Measurements from ENCODE around the gene PKP4. TPM values are rescaled to one million over a fixed set of nuclear protein-coding genes. Genes with fewer than 3 reads are reported as not detected.
"Not testable (repeated sequence)": the region's sequence is repeated elsewhere in the genome, so short reads cannot be mapped to it uniquely, and the experiment has no call there.

The PKP4 gene
- total and polyA plus RNA-seq, 9 donors: 22.8 to 31.1 (median 24.8) TPM

- WGBS (ENCODE audit: insufficient coverage): 72% methylated on average over 4 of the region's 4 CpGs
Observed at GRCh38 chr2:158688721-158689120, 232.0 kb downstream of the PKP4 start.

GRCh38 chr2:158689391-158689790 lies 232.6 kb downstream of the PKP4 start:
- Histone ChIP-seq H3K4me3 (ENCODE audit: low read length) (no peak overlapping the region), H3K27me3 (ENCODE audit: control insufficient read depth, insufficient read depth, low read length) (peaks cover 3% of the 10 kb centered on the region), H3K9me3 (replicated peaks; ENCODE audit: control insufficient read depth, low read depth, low read length) (no peaks in the 10 kb centered on the region), H3K4me1 (ENCODE audit: control insufficient read depth, insufficient read depth, low read length) (peaks cover 16% of the 10 kb centered on the region), H3K27ac (ENCODE audit: low read length) (no peak overlapping the region), H3K36me3 (ENCODE audit: control insufficient read depth, insufficient read depth, low read length) (no peaks in the 10 kb centered on the region)
- WGBS (ENCODE audit: insufficient coverage): 73% methylated on average over 5 of the region's 5 CpGs
- DNase-seq: no peak

More at GRCh38 chr2:158688721-158689120, 232.0 kb downstream of the PKP4 start:
- Histone ChIP-seq H3K4me1 (ENCODE audit: control insufficient read depth, insufficient read depth, low read length) (peaks cover 16% of the 10 kb centered on the region), H3K36me3 (ENCODE audit: control insufficient read depth, insufficient read depth, low read length) (no peaks in the 10 kb centered on the region), H3K27me3 (ENCODE audit: control insufficient read depth, insufficient read depth, low read length) (peaks cover 3% of the 10 kb centered on the region), H3K9me3 (replicated peaks; ENCODE audit: control insufficient read depth, low read depth, low read length) (no peaks in the 10 kb centered on the region), H3K4me3 (ENCODE audit: low read length) (no peak overlapping the region), H3K27ac (ENCODE audit: low read length) (no peak overlapping the region)
- no peak for DNase-seq

GRCh38 chr2:158690823-158691222 lies 234.1 kb downstream of the PKP4 start:
- Histone ChIP-seq H3K27ac (ENCODE audit: low read length) (no peak overlapping the region), H3K4me3 (ENCODE audit: low read length) (no peak overlapping the region), H3K27me3 (ENCODE audit: control insufficient read depth, insufficient read depth, low read length) (peaks cover 3% of the 10 kb centered on the region), H3K9me3 (replicated peaks; ENCODE audit: control insufficient read depth, low read depth, low read length) (no peaks in the 10 kb centered on the region), H3K4me1 (ENCODE audit: control insufficient read depth, insufficient read depth, low read length) (peaks cover 14% of the 10 kb centered on the region), H3K36me3 (ENCODE audit: control insufficient read depth, insufficient read depth, low read length) (no peaks in the 10 kb centered on the region)
- WGBS (ENCODE audit: insufficient coverage): 100% methylated on average over 1 of the region's 2 CpGs
- no peak for DNase-seq

- H3K27me3 ChIP-seq (ENCODE audit: control insufficient read depth, insufficient read depth, low read length): peaks cover 3% of the 10 kb centered on the region
- 84% methylated on average over 2 of the region's 4 CpGs for WGBS (ENCODE audit: insufficient coverage)
- no peak for DNase-seq
- no peaks in the 10 kb centered on the region for H3K36me3 ChIP-seq (ENCODE audit: control insufficient read depth, insufficient read depth, low read length)
- H3K4me1 ChIP-seq (ENCODE audit: control insufficient read depth, insufficient read depth, low read length): peaks cover 8% of the 10 kb centered on the region
- no peaks in the 10 kb centered on the region for H3K9me3 ChIP-seq (replicated peaks; ENCODE audit: control insufficient read depth, low read depth, low read length)
- no peak overlapping the region for H3K27ac ChIP-seq (ENCODE audit: low read length)
- no peak overlapping the region for H3K4me3 ChIP-seq (ENCODE audit: low read length)
Observed at GRCh38 chr2:158691619-158692018, 234.9 kb downstream of the PKP4 start.

- H3K4me3 ChIP-seq (ENCODE audit: low read length): no peak overlapping the region
- no peak for DNase-seq
- no peaks in the 10 kb centered on the region for H3K36me3 ChIP-seq (ENCODE audit: control insufficient read depth, insufficient read depth, low read length)
- H3K9me3 ChIP-seq (replicated peaks; ENCODE audit: control insufficient read depth, low read depth, low read length): no peaks in the 10 kb centered on the region
- 83% methylated on average over 1 of the region's 3 CpGs for WGBS (ENCODE audit: insufficient coverage)
- no peak overlapping the region for H3K27ac ChIP-seq (ENCODE audit: low read length)
- H3K27me3 ChIP-seq (ENCODE audit: control insufficient read depth, insufficient read depth, low read length): peaks cover 3% of the 10 kb centered on the region
- H3K4me1 ChIP-seq (ENCODE audit: control insufficient read depth, insufficient read depth, low read length): peaks cover 3% of the 10 kb centered on the region
Observed at GRCh38 chr2:158692372-158693103, 235.8 kb downstream of the PKP4 start.

- no peak overlapping the region for H3K4me3 ChIP-seq (ENCODE audit: low read length)
- DNase-seq: no peak
- no peak overlapping the region for H3K27ac ChIP-seq (ENCODE audit: low read length)
- no peaks in the 10 kb centered on the region for H3K36me3 ChIP-seq (ENCODE audit: control insufficient read depth, insufficient read depth, low read length)
- peaks cover 1% of the 10 kb centered on the region for H3K27me3 ChIP-seq (ENCODE audit: control insufficient read depth, insufficient read depth, low read length)
- no peaks in the 10 kb centered on the region for H3K9me3 ChIP-seq (replicated peaks; ENCODE audit: control insufficient read depth, low read depth, low read length)
- H3K4me1 ChIP-seq (ENCODE audit: control insufficient read depth, insufficient read depth, low read length): peaks cover 3% of the 10 kb centered on the region
Observed at GRCh38 chr2:158693476-158693875, 236.7 kb downstream of the PKP4 start.

GRCh38 chr2:158695305-158695704 lies 238.6 kb downstream of the PKP4 start:
- no peak for DNase-seq
- H3K27ac ChIP-seq (ENCODE audit: low read length): no peak overlapping the region

GRCh38 chr2:158695744-158696143 lies 239.0 kb downstream of the PKP4 start:
- not testable (repeated sequence) for H3K27me3 ChIP-seq (ENCODE audit: control insufficient read depth, insufficient read depth, low read length)

More at GRCh38 chr2:158695305-158695704, 238.6 kb downstream of the PKP4 start:
- no peak overlapping the region for H3K4me3 ChIP-seq (ENCODE audit: low read length)
- no peaks in the 10 kb centered on the region for H3K36me3 ChIP-seq (ENCODE audit: control insufficient read depth, insufficient read depth, low read length)
- no peaks in the 10 kb centered on the region for H3K4me1 ChIP-seq (ENCODE audit: control insufficient read depth, insufficient read depth, low read length)
- H3K27me3 ChIP-seq (ENCODE audit: control insufficient read depth, insufficient read depth, low read length): no peaks in the 10 kb centered on the region
- H3K9me3 ChIP-seq (replicated peaks; ENCODE audit: control insufficient read depth, low read depth, low read length): no peaks in the 10 kb centered on the region

GRCh38 chr2:158699323-158699722 lies 242.6 kb downstream of the PKP4 start:
- H3K36me3 ChIP-seq (ENCODE audit: control insufficient read depth, insufficient read depth, low read length): no peaks in the 10 kb centered on the region
- no peaks in the 10 kb centered on the region for H3K4me1 ChIP-seq (ENCODE audit: control insufficient read depth, insufficient read depth, low read length)
- WGBS (ENCODE audit: insufficient coverage): 85% methylated on average over 3 of the region's 6 CpGs
- H3K27me3 ChIP-seq (ENCODE audit: control insufficient read depth, insufficient read depth, low read length): no peaks in the 10 kb centered on the region
- no peaks in the 10 kb centered on the region for H3K9me3 ChIP-seq (replicated peaks; ENCODE audit: control insufficient read depth, low read depth, low read length)
- no peak overlapping the region for H3K4me3 ChIP-seq (ENCODE audit: low read length)
- H3K27ac ChIP-seq (ENCODE audit: low read length): no peak overlapping the region
- DNase-seq: no peak

More at GRCh38 chr2:158695744-158696143, 239.0 kb downstream of the PKP4 start:
- not testable (repeated sequence) for DNase-seq; H3K4me3 ChIP-seq (ENCODE audit: low read length); H3K36me3 ChIP-seq (ENCODE audit: control insufficient read depth, insufficient read depth, low read length); H3K9me3 ChIP-seq (replicated peaks; ENCODE audit: control insufficient read depth, low read depth, low read length); H3K27ac ChIP-seq (ENCODE audit: low read length); H3K4me1 ChIP-seq (ENCODE audit: control insufficient read depth, insufficient read depth, low read length)
- 82% methylated on average over 3 of the region's 5 CpGs for WGBS (ENCODE audit: insufficient coverage)

- H3K9me3 ChIP-seq (replicated peaks; ENCODE audit: control insufficient read depth, low read depth, low read length): peaks cover 2% of the 10 kb centered on the region
- DNase-seq: no peak
- H3K4me3 ChIP-seq (ENCODE audit: low read length): no peak overlapping the region
- no peaks in the 10 kb centered on the region for H3K4me1 ChIP-seq (ENCODE audit: control insufficient read depth, insufficient read depth, low read length)
- H3K36me3 ChIP-seq (ENCODE audit: control insufficient read depth, insufficient read depth, low read length): no peaks in the 10 kb centered on the region
- WGBS (ENCODE audit: insufficient coverage): no CpG with 5 or more reads among the region's 3 CpGs
- no peaks in the 10 kb centered on the region for H3K27me3 ChIP-seq (ENCODE audit: control insufficient read depth, insufficient read depth, low read length)
- no peak overlapping the region for H3K27ac ChIP-seq (ENCODE audit: low read length)
Observed at GRCh38 chr2:158701101-158701500, 244.3 kb downstream of the PKP4 start.

- H3K27ac ChIP-seq (ENCODE audit: low read length): no peak overlapping the region
- H3K9me3 ChIP-seq (replicated peaks; ENCODE audit: control insufficient read depth, low read depth, low read length): peaks cover 2% of the 10 kb centered on the region
- DNase-seq: no peak
- no peaks in the 10 kb centered on the region for H3K27me3 ChIP-seq (ENCODE audit: control insufficient read depth, insufficient read depth, low read length)
- H3K36me3 ChIP-seq (ENCODE audit: control insufficient read depth, insufficient read depth, low read length): no peaks in the 10 kb centered on the region
- no peak overlapping the region for H3K4me3 ChIP-seq (ENCODE audit: low read length)
- WGBS (ENCODE audit: insufficient coverage): 85% methylated on average over 9 of the region's 9 CpGs
- no peaks in the 10 kb centered on the region for H3K4me1 ChIP-seq (ENCODE audit: control insufficient read depth, insufficient read depth, low read length)
Observed at GRCh38 chr2:158702740-158703139, 246.0 kb downstream of the PKP4 start.

Data from muscle of leg (tissue), 11 donors.